Breast epithelium (tissue), 4 donors: ENCODE results near the gene SDC4. TPM values are rescaled to one million over a fixed set of nuclear protein-coding genes. Genes with fewer than 3 reads are reported as not detected.

ENCODE experiments used
- DNase-seq, 2 donors: peaks; one replicate each; pipeline ENCODE4 v3.0.0-alpha.2; 2019; ENCODE audit warnings: low spot score in 2 of 2
- H3K27ac ChIP-seq, 2 donors: fragments of 200-600 bp; sonication (generic) in 1 of 2; one replicate each; pipeline ENCODE4 v1.5.1; 2016 to 2019; ENCODE audit warnings: mild to moderate bottlenecking in 1 of 2
- H3K27me3 ChIP-seq, 2 donors: fragments of 200-600 bp; sonication (generic) in 1 of 2; one replicate each; pipeline versions ENCODE4 v1.5.1 to v1.6.0; 2017 to 2019; ENCODE audit warnings: control low read depth in 1 of 2, mild to moderate bottlenecking in 1 of 2
- H3K36me3 ChIP-seq: fragments of 200-600 bp; one replicate; pipeline ENCODE4 v1.5.1; 2019
- H3K4me1 ChIP-seq, 2 donors: fragments of 200-600 bp; sonication (generic); one replicate each; pipeline ENCODE4 v1.5.1; 2016 to 2019; ENCODE audit warnings: control low read depth in 1 of 2
- H3K4me3 ChIP-seq, 3 donors: fragments of 200-600 bp; sonication (generic); 1 replicate in 2 of 3; 2 replicates in 1 of 3; pipeline ENCODE4 v1.5.1; 2016 to 2019; ENCODE audit warnings: mild to moderate bottlenecking in 3 of 3, moderate library complexity in 2 of 3
- H3K9me3 ChIP-seq, 2 donors: fragments of 200-600 bp; sonication (generic) in 1 of 2; one replicate each; pipeline ENCODE4 v1.5.1; 2016 to 2019; ENCODE audit warnings: control low read depth in 1 of 2
- POLR2A ChIP-seq: fragments of 450-650 bp; IDR thresholded peaks from one replicate; pipeline ENCODE4 v1.6.1; 2016; ENCODE audit warnings: antibody characterized with exemption, mild to moderate bottlenecking, moderate library complexity
- POLR2AphosphoS5 ChIP-seq, 3 donors: sonication (generic); formaldehyde crosslinking; IDR thresholded peaks; one replicate each; pipeline ENCODE4 v1.6.1; 2017; ENCODE audit warnings: antibody characterized with exemption in 3 of 3
- intact Hi-C: fragments of 100-400 bp; cut with DNase I; formaldehyde crosslinking; loops from one replicate; pipeline ENCODE4 v1.15.1; 2023; ENCODE audit warnings: low total_unique reads
- total RNA-seq, 3 donors: library from RNA; depleted of rRNA; stranded (reverse); fragments of >200 nt; gene quantifications; one replicate each; pipeline ENCODE4 v1.1.0, GENCODE V29; 2016
- TF ChIP-seq, protein P1 (sequence below), 3 donors: fragments of 450-650 bp; IDR thresholded peaks; one replicate each; pipeline ENCODE4 v1.5.1; 2016 to 2017; ENCODE audit warnings: antibody characterized with exemption in 3 of 3, mild to moderate bottlenecking in 3 of 3, moderate library complexity in 3 of 3

The SDC4 gene
- total RNA-seq, 3 donors from 2014 or later = 29.4 to 337 (median 121) TPM

DNA sequence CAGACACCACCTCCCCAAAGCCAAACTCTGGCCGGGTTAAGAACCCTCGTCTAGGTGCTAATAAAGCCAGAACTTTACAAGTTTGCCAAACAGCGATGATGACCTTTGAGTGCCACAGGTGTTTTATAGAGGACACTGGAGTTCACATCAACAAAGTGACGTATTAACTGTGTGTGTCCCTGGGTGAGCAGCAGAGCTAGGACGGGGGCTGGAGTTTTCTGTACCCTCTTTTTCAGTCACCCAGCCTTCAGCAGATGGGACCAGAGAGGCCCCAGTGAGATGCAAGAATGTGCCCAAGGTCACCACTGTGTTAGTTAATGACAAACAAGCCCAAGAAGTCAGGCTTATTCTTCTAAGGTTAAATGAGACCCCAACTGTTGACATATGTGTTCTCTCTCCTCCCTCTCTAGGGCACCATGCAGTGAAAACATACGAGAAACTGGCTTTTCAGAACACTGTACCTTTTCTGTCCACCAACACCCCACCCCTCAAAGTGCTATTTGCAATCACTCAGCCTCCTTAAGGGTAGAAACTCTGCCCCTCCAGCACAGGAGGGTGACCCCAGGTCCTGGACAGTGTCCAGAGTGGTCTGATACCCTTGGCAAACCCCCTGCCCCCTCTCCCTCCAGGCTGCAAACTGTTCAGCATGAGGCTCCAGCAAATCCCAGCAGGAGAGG, 5.2 kb downstream of the SDC4 start:
- intact Hi-C loops = loop anchor here (10.0 kb wide), 1 partner anchor 1342 kb away; the partner anchor contains the start of gene TP53RK
- H3K27ac ChIP-seq = peak overlapping the region; percentile 97 to 99

DNA sequence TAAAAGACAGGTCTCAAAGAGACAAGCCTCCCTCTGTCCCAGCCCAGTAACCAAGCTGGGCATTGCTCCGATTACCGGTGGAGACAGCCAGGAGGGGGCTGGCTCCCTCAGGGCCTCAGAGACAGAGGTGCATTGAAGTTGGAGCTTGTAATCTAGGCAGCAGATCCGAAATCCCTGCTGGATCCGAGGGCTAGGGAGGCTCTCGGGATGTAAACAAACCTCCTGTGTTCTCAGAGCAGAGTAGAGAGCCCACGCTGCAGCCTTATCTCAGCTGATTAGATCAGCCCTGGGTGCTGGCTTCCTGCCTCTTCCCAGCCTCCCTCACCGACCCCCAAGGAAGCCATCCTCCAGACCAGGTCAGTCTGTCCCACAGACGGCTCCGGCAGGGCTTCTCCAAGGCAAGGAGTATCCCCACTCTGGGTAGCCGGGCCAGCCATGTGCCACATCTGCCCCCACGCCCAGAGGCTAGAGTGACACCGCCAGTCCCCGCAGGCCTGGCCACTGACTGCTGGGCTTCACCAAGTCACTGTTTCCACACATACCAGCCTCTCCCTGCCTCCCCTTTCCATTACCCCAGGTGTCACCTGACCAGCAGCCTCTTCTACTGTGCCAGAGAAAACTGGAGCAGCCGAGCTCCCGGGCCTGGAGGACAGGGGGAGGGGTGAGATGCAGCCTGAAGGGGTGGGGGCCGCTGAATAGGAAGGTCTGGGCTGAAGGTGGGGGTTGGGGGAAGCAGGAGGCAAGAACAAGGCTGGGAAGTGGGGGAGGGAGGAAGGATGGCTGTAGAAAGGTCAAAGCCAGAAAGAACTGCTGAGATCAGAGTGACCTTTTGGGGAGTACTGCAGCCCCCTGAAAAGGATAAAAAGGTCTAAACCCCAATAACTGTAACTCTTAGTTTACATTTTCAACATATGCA, 6.0 kb downstream of the SDC4 start:
- no peaks in the 10 kb centered on the region for H3K36me3 ChIP-seq
- peak; percentile 87 to 89 for DNase-seq
- no peaks in the 10 kb centered on the region for H3K9me3 ChIP-seq
- TF ChIP-seq, protein P1, sequence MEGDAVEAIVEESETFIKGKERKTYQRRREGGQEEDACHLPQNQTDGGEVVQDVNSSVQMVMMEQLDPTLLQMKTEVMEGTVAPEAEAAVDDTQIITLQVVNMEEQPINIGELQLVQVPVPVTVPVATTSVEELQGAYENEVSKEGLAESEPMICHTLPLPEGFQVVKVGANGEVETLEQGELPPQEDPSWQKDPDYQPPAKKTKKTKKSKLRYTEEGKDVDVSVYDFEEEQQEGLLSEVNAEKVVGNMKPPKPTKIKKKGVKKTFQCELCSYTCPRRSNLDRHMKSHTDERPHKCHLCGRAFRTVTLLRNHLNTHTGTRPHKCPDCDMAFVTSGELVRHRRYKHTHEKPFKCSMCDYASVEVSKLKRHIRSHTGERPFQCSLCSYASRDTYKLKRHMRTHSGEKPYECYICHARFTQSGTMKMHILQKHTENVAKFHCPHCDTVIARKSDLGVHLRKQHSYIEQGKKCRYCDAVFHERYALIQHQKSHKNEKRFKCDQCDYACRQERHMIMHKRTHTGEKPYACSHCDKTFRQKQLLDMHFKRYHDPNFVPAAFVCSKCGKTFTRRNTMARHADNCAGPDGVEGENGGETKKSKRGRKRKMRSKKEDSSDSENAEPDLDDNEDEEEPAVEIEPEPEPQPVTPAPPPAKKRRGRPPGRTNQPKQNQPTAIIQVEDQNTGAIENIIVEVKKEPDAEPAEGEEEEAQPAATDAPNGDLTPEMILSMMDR (IDR thresholded peaks at IDR 0.05) = no peak
- TF ChIP-seq POLR2AphosphoS5 (IDR thresholded peaks at IDR 0.05) (peak; percentile 57 to 85 (median 83)), POLR2A (peak; percentile 50)
- H3K4me1 ChIP-seq = peaks cover 22 to 62% of the 10 kb centered on the region in 2 donors
- intact Hi-C loops = loop anchor here (10.0 kb wide), 1 partner anchor 1343 kb away; the partner anchor contains the start of gene TP53RK
- H3K27me3 ChIP-seq = no peaks in the 10 kb centered on the region
- H3K4me3 ChIP-seq = peak overlapping the region in 2 of 3 donors; percentile 82 to 96
- H3K27ac ChIP-seq = peak overlapping the region; percentile 97 to 99

More for the DNA sequence above, 5.2 kb downstream of the SDC4 start:
- Histone ChIP-seq H3K9me3 (no peaks in the 10 kb centered on the region), H3K4me3 (peak overlapping the region in 2 of 3 donors; percentile 82 to 96), H3K4me1 (peaks cover 16 to 54% of the 10 kb centered on the region in 2 donors), H3K27me3 (no peaks in the 10 kb centered on the region), H3K36me3 (no peaks in the 10 kb centered on the region)
- TF ChIP-seq, protein P1 (IDR thresholded peaks at IDR 0.05) = no peak
- TF ChIP-seq POLR2AphosphoS5 (IDR thresholded peaks at IDR 0.05) = peak in 1 of 3 donors; percentile 26
- peak in 1 of 2 donors; percentile 59 for DNase-seq

GRCh38 chr20:45341579-45341938, 6.7 kb downstream of the SDC4 start:
- Histone ChIP-seq H3K36me3 (no peaks in the 10 kb centered on the region), H3K27me3 (no peaks in the 10 kb centered on the region), H3K9me3 (no peaks in the 10 kb centered on the region), H3K4me1 (peaks cover 25 to 68% of the 10 kb centered on the region in 2 donors), H3K27ac (peak overlapping the region; percentile 97 to 99), H3K4me3 (peak overlapping the region in 2 of 3 donors; percentile 82 to 96)
- DNase-seq = no peak
- intact Hi-C loops = loop anchor here (10.0 kb wide), 1 partner anchor 1343 kb away; the partner anchor contains the start of gene TP53RK
- TF ChIP-seq POLR2AphosphoS5 (IDR thresholded peaks at IDR 0.05) = no peak
- TF ChIP-seq, protein P1 (IDR thresholded peaks at IDR 0.05) = no peak
- TF ChIP-seq POLR2A = no peak

- H3K4me3 ChIP-seq = peak overlapping the region in 1 of 3 donors; percentile 96
- DNase-seq = no peak
- no peaks in the 10 kb centered on the region for H3K9me3 ChIP-seq
- peaks cover 26 to 71% of the 10 kb centered on the region in 2 donors for H3K4me1 ChIP-seq
- H3K27ac ChIP-seq = peak overlapping the region; percentile 97 to 99
- H3K36me3 ChIP-seq = no peaks in the 10 kb centered on the region
- H3K27me3 ChIP-seq = no peaks in the 10 kb centered on the region
- TF ChIP-seq POLR2AphosphoS5 (IDR thresholded peaks at IDR 0.05) (peak in 1 of 3 donors; percentile 3), POLR2A (no peak)
- intact Hi-C loops = loop anchor here (10.0 kb wide), 1 partner anchor 1344 kb away; the partner anchor contains the start of gene TP53RK
These were observed 7.3 kb downstream of the SDC4 start for GRCh38 chr20:45340951-45341350.

DNA sequence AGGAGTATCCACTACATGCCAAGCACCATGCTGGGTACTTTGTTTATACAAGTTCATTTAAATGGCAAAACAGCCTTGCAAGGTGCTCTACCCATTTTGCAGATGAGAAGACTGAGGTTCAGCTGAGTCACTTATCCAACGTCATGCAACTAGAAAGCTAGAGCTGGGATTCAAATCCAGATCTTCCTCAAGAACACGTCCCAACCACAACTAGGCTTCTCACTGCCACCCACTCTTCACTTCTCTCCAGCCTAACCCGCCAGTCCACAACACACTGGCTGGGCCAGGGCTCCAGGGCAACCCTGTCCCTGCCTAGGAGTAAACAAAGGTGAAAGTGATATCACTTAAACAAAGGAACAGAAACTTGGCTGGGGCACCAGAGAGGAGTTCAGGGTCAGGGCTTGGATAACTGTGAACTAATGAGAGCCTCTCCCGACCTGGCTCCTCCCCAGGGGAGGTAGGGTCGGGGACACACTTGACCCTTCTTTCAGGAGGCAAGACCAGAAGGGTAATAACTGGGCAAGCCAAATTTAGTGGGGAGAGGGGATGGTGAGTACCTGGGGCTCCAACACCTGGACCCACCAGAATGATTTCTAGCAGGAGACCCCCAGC, 7.9 kb downstream of the SDC4 start:
- peak overlapping the region; percentile 97 to 99 for H3K27ac ChIP-seq
- peaks cover 26 to 70% of the 10 kb centered on the region in 2 donors for H3K4me1 ChIP-seq
- DNase-seq = peak; percentile 81 to 84

More for the DNA sequence above, 7.9 kb downstream of the SDC4 start:
- Histone ChIP-seq H3K9me3 (no peaks in the 10 kb centered on the region), H3K36me3 (no peaks in the 10 kb centered on the region), H3K27me3 (no peaks in the 10 kb centered on the region), H3K4me3 (peak overlapping the region in 1 of 3 donors; percentile 96)
- TF ChIP-seq POLR2AphosphoS5 (IDR thresholded peaks at IDR 0.05) = peak; percentile 16 to 75 (median 67)
- TF ChIP-seq, protein P1 (IDR thresholded peaks at IDR 0.05) = no peak
- intact Hi-C loops = loop anchor here (10.0 kb wide), 1 partner anchor 1344 kb away; the partner anchor contains the start of gene TP53RK
